ENCODE data around the gene HPS1. TPM values are rescaled to one million over a fixed set of nuclear protein-coding genes. Genes with fewer than 3 reads are reported as not detected.

HPS1 gene
- total RNA-seq = 24.7 TPM

DNA sequence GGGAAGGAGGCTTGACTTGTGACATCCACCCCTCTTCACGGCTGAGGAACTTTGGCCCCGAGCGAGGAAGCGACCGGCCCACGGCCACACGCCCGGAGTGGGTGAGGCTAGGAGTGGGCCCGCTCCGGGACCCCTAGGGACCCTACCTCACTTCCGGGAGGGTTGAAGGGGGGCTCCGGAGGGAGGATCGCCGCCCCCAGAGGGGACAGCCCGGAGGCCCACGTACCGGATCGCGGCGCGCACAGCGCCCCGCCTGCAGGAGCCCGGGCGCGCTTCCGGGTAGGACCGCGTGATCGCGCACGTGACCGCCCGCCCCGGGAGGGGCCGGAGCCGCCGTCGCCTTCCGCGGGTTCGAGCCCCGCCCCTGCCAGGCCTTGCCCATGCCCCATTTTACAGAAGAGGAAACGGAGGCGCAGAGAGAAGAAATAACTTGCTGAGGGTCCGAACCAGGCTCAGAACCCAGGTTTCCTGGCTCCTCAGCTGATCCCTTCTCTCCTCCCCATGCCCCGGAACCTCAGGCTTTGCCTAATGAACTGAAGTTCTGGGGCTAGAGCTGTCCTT lies at the start of gene HPS1:
TSS of gene HPS1 (minus strand) at position 275 of the 561 bp plus-strand sequence. CDS start 3,695 bp downstream, outside the sequence.

DNA sequence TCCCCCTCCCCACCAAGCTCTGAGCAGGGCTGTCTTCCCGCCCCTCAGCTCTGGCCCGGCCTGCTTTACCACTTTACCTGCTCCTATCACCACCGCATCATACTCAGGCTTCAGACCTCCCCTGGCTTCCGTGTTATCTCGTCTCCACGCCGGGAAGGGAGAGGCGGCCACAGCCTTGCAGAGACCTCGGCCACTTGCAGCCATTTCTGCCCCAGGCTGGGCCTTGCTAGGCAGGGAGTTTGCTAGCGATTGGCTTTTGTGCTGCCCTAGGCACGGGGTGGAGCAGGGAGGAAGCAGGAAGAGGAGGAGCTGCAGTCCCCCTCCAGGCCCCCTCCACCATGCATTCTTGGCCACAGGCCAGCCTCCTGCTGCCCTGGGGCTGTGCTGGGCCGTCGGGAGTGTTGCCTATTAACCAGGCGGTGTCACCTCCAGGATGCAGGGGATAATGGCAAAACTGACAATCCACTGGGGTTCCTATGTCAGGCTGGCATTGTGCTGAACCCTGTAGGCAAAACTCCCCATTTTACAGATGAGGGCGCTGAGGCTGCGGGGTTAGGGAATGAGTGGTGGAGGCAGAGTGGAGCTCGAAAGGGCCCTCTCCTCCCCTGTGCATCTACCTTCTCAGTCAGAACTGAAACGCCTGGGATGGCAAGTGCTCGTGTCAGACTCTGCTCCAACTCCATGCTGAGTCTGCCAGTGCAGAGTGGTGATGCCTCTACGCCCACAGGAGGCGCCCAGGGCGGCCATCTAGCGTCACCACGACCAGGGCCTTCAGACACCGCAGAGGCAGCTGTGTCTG lies 31.6 kb downstream of the HPS1 start, which contains the start of gene PYROXD2:
TSS of gene PYROXD2 (minus strand) at position 251 of the 799 bp plus-strand sequence. CDS start at position 204, 47 bp downstream.

Small RNAs within 50 kb of the gene (small RNA-seq; reads per million reads assigned to genes)
- not detected for gene MIR4685

Other genes with a start within 250 kb of the HPS1 start
- gene LOXL4, start 178.7 kb downstream of the HPS1 start, total RNA-seq = 0.46 TPM
- gene PYROXD2, start 31.8 kb downstream of the HPS1 start, total RNA-seq = 6.2 TPM

Measured in diencephalon (tissue), 1 donor.